Measurements from ENCODE around the gene ADGRL2. TPM values are rescaled to one million over a fixed set of nuclear protein-coding genes. Genes with fewer than 3 reads are reported as not detected.

ADGRL2 gene
- total RNA-seq, 5 donors from 2014 or later (not counting 1 experiment from before 2014, with no cell fraction given): 0.20 to 0.70 (median 0.55) TPM; not detected in 2

DNA sequence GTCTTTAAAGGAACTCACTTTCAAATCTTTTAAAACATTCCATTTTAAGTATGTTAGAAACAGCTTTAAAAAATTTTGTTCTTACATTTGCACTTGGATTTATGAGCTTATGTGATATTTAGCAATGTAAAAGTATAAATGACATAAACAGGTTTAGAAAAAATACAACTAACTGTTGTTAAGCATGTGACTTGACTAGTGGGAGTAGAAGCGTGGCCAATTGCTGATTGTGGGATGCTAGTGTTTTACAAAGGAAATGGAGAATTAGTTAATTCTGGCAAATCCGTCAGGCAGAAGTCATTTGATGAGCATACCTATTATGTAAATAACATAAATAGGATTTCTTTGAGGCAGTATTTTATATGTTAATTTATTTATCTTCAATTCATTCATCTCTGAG lies 175.8 kb downstream of the ADGRL2 start:
- ATAC-seq (replicated peaks in 1 of 4): no peak

GRCh38 chr1:81978945-81979344 lies 178.2 kb downstream of the ADGRL2 start:
- no peaks in the 10 kb centered on the region for H3K9me3 Mint-ChIP-seq
- no peak overlapping the region for H3K27ac Mint-ChIP-seq

More for the DNA sequence above, 175.8 kb downstream of the ADGRL2 start:
- H3K36me3 Mint-ChIP-seq: no peaks in the 10 kb centered on the region
- H3K4me3 ChIP-seq (ENCODE audit: control insufficient read depth in 1 of 2, extremely low read depth in 1 of 2, low read length in 1 of 2): no peak overlapping the region
- no peak overlapping the region for H3K27ac Mint-ChIP-seq
- H3K9me3 Mint-ChIP-seq: no peaks in the 10 kb centered on the region
- CTCF ChIA-PET: no interaction called here
- H3K36me3 ChIP-seq (ENCODE audit: control insufficient read depth in 2 of 2, extremely low read depth in 1 of 2, insufficient read depth in 1 of 2, low read length in 1 of 2): no peaks in the 10 kb centered on the region
- WGBS (ENCODE audit: insufficient coverage): no CpG with 5 or more reads among the region's 2 CpGs
- no peaks in the 10 kb centered on the region for H3K27me3 ChIP-seq (replicated peaks in 1 of 2; ENCODE audit: control insufficient read depth in 2 of 2, extremely low read depth in 1 of 2, insufficient read depth in 2 of 2, low read length in 1 of 2)
- H3K27ac ChIP-seq (ENCODE audit: low read length): no peak overlapping the region
- H3K27me3 Mint-ChIP-seq: no peaks in the 10 kb centered on the region
- DNase-seq: no peak
- H3K4me1 ChIP-seq (ENCODE audit: control insufficient read depth in 1 of 2, extremely low read depth in 1 of 2, insufficient read depth in 2 of 2, low read length in 2 of 2): no peaks in the 10 kb centered on the region
- H3K9me3 ChIP-seq: no peaks in the 10 kb centered on the region
- H3K4me1 Mint-ChIP-seq: no peaks in the 10 kb centered on the region
- POLR2A ChIA-PET: no interaction called here
- H3K4me3 Mint-ChIP-seq: no peak overlapping the region

DNA sequence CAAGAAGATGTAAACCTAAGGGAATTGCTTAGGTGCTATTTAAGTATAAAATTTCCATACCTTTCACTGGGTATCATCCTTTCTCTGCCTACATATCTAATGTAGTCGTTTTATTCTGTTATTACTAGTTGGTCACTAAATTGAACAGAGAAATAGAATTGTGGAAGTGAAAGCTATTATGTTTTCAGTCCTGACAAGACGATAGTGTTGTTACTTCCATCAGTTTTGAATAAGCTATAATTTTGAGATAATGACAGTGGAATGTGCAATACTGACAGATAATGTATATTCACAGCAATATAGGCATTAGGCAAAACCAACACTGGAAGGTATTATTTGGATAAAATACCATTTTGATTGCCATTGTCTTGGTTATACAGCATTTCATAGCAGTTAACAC lies 181.8 kb downstream of the ADGRL2 start:
- no peaks in the 10 kb centered on the region for H3K36me3 ChIP-seq (ENCODE audit: control insufficient read depth in 2 of 2, extremely low read depth in 1 of 2, insufficient read depth in 1 of 2, low read length in 1 of 2)
- peaks cover 0 to 3% of the 10 kb centered on the region in 2 donors for H3K27me3 Mint-ChIP-seq
- H3K9me3 Mint-ChIP-seq: peaks cover 0 to 5% (median 0%) of the 10 kb centered on the region in 3 donors
- no peaks in the 10 kb centered on the region for H3K9me3 ChIP-seq
- ChIA-PET POLR2A (no interaction called here), CTCF (no interaction called here)
- H3K36me3 Mint-ChIP-seq: no peaks in the 10 kb centered on the region
- H3K27ac Mint-ChIP-seq: no peak overlapping the region
- H3K4me1 ChIP-seq (ENCODE audit: control insufficient read depth in 1 of 2, extremely low read depth in 1 of 2, insufficient read depth in 2 of 2, low read length in 2 of 2): no peaks in the 10 kb centered on the region
- no peak for DNase-seq
- no peaks in the 10 kb centered on the region for H3K27me3 ChIP-seq (replicated peaks in 1 of 2; ENCODE audit: control insufficient read depth in 2 of 2, extremely low read depth in 1 of 2, insufficient read depth in 2 of 2, low read length in 1 of 2)
- H3K27ac ChIP-seq (ENCODE audit: low read length): no peak overlapping the region
- no peak overlapping the region for H3K4me3 ChIP-seq (ENCODE audit: control insufficient read depth in 1 of 2, extremely low read depth in 1 of 2, low read length in 1 of 2)
- no CpG with 5 or more reads among the region's 2 CpGs for WGBS (ENCODE audit: insufficient coverage)
- no peaks in the 10 kb centered on the region for H3K4me1 Mint-ChIP-seq
- H3K4me3 Mint-ChIP-seq: no peak overlapping the region
- ATAC-seq (replicated peaks in 1 of 4): no peak

More at GRCh38 chr1:81978945-81979344, 178.2 kb downstream of the ADGRL2 start:
- H3K27ac ChIP-seq (ENCODE audit: low read length): no peak overlapping the region
- CTCF ChIA-PET: no interaction called here
- H3K4me3 ChIP-seq (ENCODE audit: control insufficient read depth in 1 of 2, extremely low read depth in 1 of 2, low read length in 1 of 2): no peak overlapping the region
- POLR2A ChIA-PET: no interaction called here
- Mint-ChIP-seq H3K36me3 (no peaks in the 10 kb centered on the region), H3K4me1 (no peaks in the 10 kb centered on the region), H3K4me3 (no peak overlapping the region), H3K27me3 (peaks cover 0 to 3% of the 10 kb centered on the region in 2 donors)
- no peaks in the 10 kb centered on the region for H3K9me3 ChIP-seq
- H3K27me3 ChIP-seq (replicated peaks in 1 of 2; ENCODE audit: control insufficient read depth in 2 of 2, extremely low read depth in 1 of 2, insufficient read depth in 2 of 2, low read length in 1 of 2): no peaks in the 10 kb centered on the region
- no peaks in the 10 kb centered on the region for H3K36me3 ChIP-seq (ENCODE audit: control insufficient read depth in 2 of 2, extremely low read depth in 1 of 2, insufficient read depth in 1 of 2, low read length in 1 of 2)
- no peaks in the 10 kb centered on the region for H3K4me1 ChIP-seq (ENCODE audit: control insufficient read depth in 1 of 2, extremely low read depth in 1 of 2, insufficient read depth in 2 of 2, low read length in 2 of 2)
- ATAC-seq (replicated peaks in 1 of 4): no peak
- DNase-seq: no peak

- Mint-ChIP-seq H3K27ac (no peak overlapping the region), H3K4me3 (no peak overlapping the region), H3K4me1 (no peaks in the 10 kb centered on the region), H3K36me3 (no peaks in the 10 kb centered on the region), H3K27me3 (no peaks in the 10 kb centered on the region), H3K9me3 (peaks cover 0 to 9% (median 3%) of the 10 kb centered on the region in 3 donors)
- Histone ChIP-seq H3K4me1 (ENCODE audit: control insufficient read depth in 1 of 2, extremely low read depth in 1 of 2, insufficient read depth in 2 of 2, low read length in 2 of 2) (no peaks in the 10 kb centered on the region), H3K27me3 (replicated peaks in 1 of 2; ENCODE audit: control insufficient read depth in 2 of 2, extremely low read depth in 1 of 2, insufficient read depth in 2 of 2, low read length in 1 of 2) (no peaks in the 10 kb centered on the region), H3K27ac (ENCODE audit: low read length) (no peak overlapping the region), H3K36me3 (ENCODE audit: control insufficient read depth in 2 of 2, extremely low read depth in 1 of 2, insufficient read depth in 1 of 2, low read length in 1 of 2) (no peaks in the 10 kb centered on the region), H3K9me3 (no peaks in the 10 kb centered on the region), H3K4me3 (ENCODE audit: control insufficient read depth in 1 of 2, extremely low read depth in 1 of 2, low read length in 1 of 2) (no peak overlapping the region)
- POLR2A ChIA-PET: no interaction called here
- no peak for ATAC-seq (replicated peaks in 1 of 4)
- CTCF ChIA-PET: no interaction called here
- WGBS (ENCODE audit: insufficient coverage): no CpG with 5 or more reads among the region's 1 CpG
- no peak for DNase-seq
These were observed 188.8 kb downstream of the ADGRL2 start for GRCh38 chr1:81989524-81989923.

GRCh38 chr1:81990241-81990640 lies 189.5 kb downstream of the ADGRL2 start:
- H3K27ac ChIP-seq (ENCODE audit: low read length): no peak overlapping the region

DNA sequence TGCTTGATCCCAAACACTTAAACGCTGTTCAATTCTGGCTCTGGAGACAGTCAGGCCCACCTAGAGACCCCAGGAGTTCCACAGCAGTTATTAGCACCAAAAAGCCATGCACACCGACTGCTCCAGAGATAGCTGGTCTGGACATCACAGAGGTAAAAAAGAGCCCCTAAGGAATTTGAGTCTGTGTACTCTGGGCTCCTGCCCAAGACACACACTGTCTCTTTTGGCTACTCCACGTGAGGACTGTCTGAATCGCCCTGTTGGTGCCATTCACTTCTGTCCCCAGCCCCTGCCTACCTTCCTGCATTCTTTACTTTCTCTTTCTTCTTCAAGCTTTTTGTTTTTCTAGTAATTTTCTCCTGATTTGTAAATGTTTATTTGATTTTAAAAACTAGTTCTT lies 197.4 kb downstream of the ADGRL2 start:
- ATAC-seq (replicated peaks in 1 of 4): no peak
- Mint-ChIP-seq H3K27ac (no peak overlapping the region), H3K4me1 (no peaks in the 10 kb centered on the region), H3K27me3 (no peaks in the 10 kb centered on the region), H3K4me3 (no peak overlapping the region), H3K9me3 (no peaks in the 10 kb centered on the region), H3K36me3 (no peaks in the 10 kb centered on the region)
- no peaks in the 10 kb centered on the region for H3K36me3 ChIP-seq (ENCODE audit: control insufficient read depth in 2 of 2, extremely low read depth in 1 of 2, insufficient read depth in 1 of 2, low read length in 1 of 2)
- CTCF ChIA-PET: no interaction called here
- no peaks in the 10 kb centered on the region for H3K9me3 ChIP-seq
- no peaks in the 10 kb centered on the region for H3K27me3 ChIP-seq (replicated peaks in 1 of 2; ENCODE audit: control insufficient read depth in 2 of 2, extremely low read depth in 1 of 2, insufficient read depth in 2 of 2, low read length in 1 of 2)
- DNase-seq: no peak
- no peak overlapping the region for H3K4me3 ChIP-seq (ENCODE audit: control insufficient read depth in 1 of 2, extremely low read depth in 1 of 2, low read length in 1 of 2)
- POLR2A ChIA-PET: no interaction called here
- H3K4me1 ChIP-seq (ENCODE audit: control insufficient read depth in 1 of 2, extremely low read depth in 1 of 2, insufficient read depth in 2 of 2, low read length in 2 of 2): no peaks in the 10 kb centered on the region
- 100% methylated on average over 1 of the region's 4 CpGs for WGBS (ENCODE audit: insufficient coverage)
- H3K27ac ChIP-seq (ENCODE audit: low read length): no peak overlapping the region

More at GRCh38 chr1:81990241-81990640, 189.5 kb downstream of the ADGRL2 start:
- no peak overlapping the region for H3K4me3 ChIP-seq (ENCODE audit: control insufficient read depth in 1 of 2, extremely low read depth in 1 of 2, low read length in 1 of 2)
- no peaks in the 10 kb centered on the region for H3K27me3 ChIP-seq (replicated peaks in 1 of 2; ENCODE audit: control insufficient read depth in 2 of 2, extremely low read depth in 1 of 2, insufficient read depth in 2 of 2, low read length in 1 of 2)
- 100% methylated on average over 3 of the region's 7 CpGs for WGBS (ENCODE audit: insufficient coverage)
- Mint-ChIP-seq H3K9me3 (peaks cover 0 to 9% (median 3%) of the 10 kb centered on the region in 3 donors), H3K27me3 (no peaks in the 10 kb centered on the region), H3K4me3 (no peak overlapping the region), H3K36me3 (no peaks in the 10 kb centered on the region), H3K4me1 (no peaks in the 10 kb centered on the region), H3K27ac (no peak overlapping the region)
- H3K9me3 ChIP-seq: no peaks in the 10 kb centered on the region
- H3K4me1 ChIP-seq (ENCODE audit: control insufficient read depth in 1 of 2, extremely low read depth in 1 of 2, insufficient read depth in 2 of 2, low read length in 2 of 2): no peaks in the 10 kb centered on the region
- POLR2A ChIA-PET: no interaction called here
- no peak for ATAC-seq (replicated peaks in 1 of 4)
- no peak for DNase-seq
- no peaks in the 10 kb centered on the region for H3K36me3 ChIP-seq (ENCODE audit: control insufficient read depth in 2 of 2, extremely low read depth in 1 of 2, insufficient read depth in 1 of 2, low read length in 1 of 2)
- CTCF ChIA-PET: no interaction called here

DNA sequence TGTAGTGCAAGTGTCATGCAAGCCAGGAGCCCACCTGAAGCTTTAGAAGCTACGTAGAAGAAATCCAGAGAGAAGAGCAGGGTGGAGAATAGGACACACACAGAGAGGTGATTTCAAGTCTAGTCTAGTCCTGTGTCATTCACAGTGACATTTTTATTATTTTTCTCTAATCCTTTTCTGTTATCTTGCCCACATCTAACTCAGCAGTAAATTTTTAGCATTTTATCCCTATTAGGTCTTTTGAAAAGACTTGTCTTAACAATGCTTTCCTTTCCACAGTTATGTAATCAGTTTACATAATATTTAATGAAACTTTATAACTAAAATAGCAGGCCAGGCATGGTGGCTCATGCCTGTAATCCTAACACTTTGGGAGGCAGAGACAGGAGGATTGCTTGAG lies 198.6 kb downstream of the ADGRL2 start:
- Mint-ChIP-seq H3K4me1 (no peaks in the 10 kb centered on the region), H3K27me3 (no peaks in the 10 kb centered on the region), H3K9me3 (no peaks in the 10 kb centered on the region), H3K36me3 (no peaks in the 10 kb centered on the region), H3K4me3 (no peak overlapping the region), H3K27ac (no peak overlapping the region)
- H3K4me1 ChIP-seq (ENCODE audit: control insufficient read depth in 1 of 2, extremely low read depth in 1 of 2, insufficient read depth in 2 of 2, low read length in 2 of 2): no peaks in the 10 kb centered on the region
- ATAC-seq (replicated peaks in 1 of 4) (no peak), DNase-seq (no peak)
- H3K9me3 ChIP-seq: no peaks in the 10 kb centered on the region
- no peak overlapping the region for H3K4me3 ChIP-seq (ENCODE audit: control insufficient read depth in 1 of 2, extremely low read depth in 1 of 2, low read length in 1 of 2)
- ChIA-PET CTCF (no interaction called here), POLR2A (no interaction called here)
- H3K27ac ChIP-seq (ENCODE audit: low read length): no peak overlapping the region
- no CpG with 5 or more reads among the region's 1 CpG for WGBS (ENCODE audit: insufficient coverage)
- no peaks in the 10 kb centered on the region for H3K36me3 ChIP-seq (ENCODE audit: control insufficient read depth in 2 of 2, extremely low read depth in 1 of 2, insufficient read depth in 1 of 2, low read length in 1 of 2)
- H3K27me3 ChIP-seq (replicated peaks in 1 of 2; ENCODE audit: control insufficient read depth in 2 of 2, extremely low read depth in 1 of 2, insufficient read depth in 2 of 2, low read length in 1 of 2): no peaks in the 10 kb centered on the region

All from T-cell (primary cell).